Measurements from ENCODE around the gene ITLN1.

Gene ITLN1

GRCh38 chr1:160853754-160854153 is 31.2 kb downstream of the ITLN1 start:
- DNase-seq = no peak

DNA sequence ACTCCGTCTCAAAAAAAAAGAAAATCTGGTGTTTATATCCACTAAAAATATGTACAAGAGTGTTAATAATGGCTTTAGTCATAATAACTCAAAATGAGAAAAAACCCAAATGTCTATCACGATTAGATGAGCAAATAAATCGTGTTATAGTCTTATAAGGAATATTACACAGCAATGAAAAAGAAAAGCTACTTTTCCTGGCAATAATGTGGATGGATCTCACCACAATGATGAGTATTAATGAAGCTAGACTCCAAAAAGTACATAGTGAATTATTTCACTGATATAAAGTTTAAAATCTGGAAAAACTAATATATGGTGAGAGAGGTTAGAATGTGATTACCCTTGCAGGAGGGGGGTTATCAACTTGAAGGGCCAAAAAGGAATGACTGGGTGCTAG is 32.0 kb downstream of the ITLN1 start:
- DNase-seq = no peak

- DNase-seq = no peak
Observed at GRCh38 chr1:160850993-160851392, 34.0 kb downstream of the ITLN1 start.

GRCh38 chr1:160850541-160850940 is 34.4 kb downstream of the ITLN1 start:
- DNase-seq = no peak

DNA sequence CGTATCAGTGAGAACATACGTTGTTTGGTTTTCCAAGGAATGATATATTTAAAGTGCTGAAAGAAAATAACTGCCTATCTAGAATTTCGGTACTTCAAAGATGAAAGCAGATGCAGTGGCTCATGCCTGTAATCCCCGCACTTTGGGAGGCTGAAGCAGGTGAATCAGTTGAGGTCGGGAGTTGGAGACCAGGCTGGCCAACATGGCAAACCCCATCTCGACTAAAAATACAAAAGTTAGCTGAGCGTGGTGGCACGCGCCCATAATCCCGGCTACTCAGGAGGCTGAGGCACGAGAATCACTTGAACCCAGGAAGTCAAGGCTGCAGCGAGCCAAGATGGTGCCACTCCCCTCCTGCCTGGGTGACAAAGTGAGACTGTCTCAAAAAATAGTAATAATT is 38.7 kb downstream of the ITLN1 start:
- DNase-seq = no peak

GRCh38 chr1:160844447-160845232 is 40.3 kb downstream of the ITLN1 start:
- no peak for DNase-seq

GRCh38 chr1:160841079-160841478 is 43.9 kb downstream of the ITLN1 start:
- no peak for DNase-seq

GRCh38 chr1:160839746-160840145 is 45.2 kb downstream of the ITLN1 start:
- DNase-seq = no peak

- DNase-seq = no peak
Observed at GRCh38 chr1:160838888-160839287, 46.1 kb downstream of the ITLN1 start.

GRCh38 chr1:160837558-160838205 is 47.3 kb downstream of the ITLN1 start:
- peak; percentile 51 for DNase-seq

- no peak for DNase-seq
Observed at GRCh38 chr1:160836981-160837557, 47.9 kb downstream of the ITLN1 start.

GRCh38 chr1:160836561-160836960 is 48.4 kb downstream of the ITLN1 start:
- DNase-seq = no peak

GRCh38 chr1:160835751-160836150 is 49.2 kb downstream of the ITLN1 start:
- DNase-seq = no peak

DNA sequence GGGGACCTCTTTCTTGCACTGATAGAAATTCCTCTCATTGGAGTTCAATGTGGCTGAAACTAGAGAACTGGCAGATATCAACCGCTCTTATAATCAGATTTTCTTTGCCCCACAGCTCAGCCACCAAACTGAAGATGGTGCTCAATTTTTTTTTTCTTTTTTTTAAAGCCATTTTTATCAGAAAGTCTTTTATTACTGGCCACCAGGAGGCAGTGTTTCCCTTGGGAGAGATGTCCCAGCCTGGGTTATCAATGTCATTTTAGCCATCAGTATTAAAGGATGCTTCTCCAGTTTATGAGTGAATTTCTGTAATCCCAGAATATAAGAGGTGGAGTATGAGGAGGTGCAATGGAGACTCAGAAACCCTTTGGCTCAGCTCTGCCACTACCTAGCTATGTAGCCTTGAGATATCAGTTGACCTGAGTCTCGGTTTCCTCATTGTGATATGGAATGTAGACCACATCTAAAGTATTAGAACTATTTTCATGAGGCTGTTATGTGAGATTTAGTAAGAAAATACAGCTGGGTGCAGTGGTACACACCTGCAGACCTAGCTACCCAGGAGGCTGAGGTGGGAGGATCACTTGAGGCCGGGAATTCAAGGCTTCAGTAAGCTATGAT is 49.9 kb downstream of the ITLN1 start:
- no peak for DNase-seq

- no peak for DNase-seq
Observed at GRCh38 chr1:160830321-160831153, 54.4 kb downstream of the ITLN1 start.

- DNase-seq = no peak
Observed at GRCh38 chr1:160829766-160830165, 55.2 kb downstream of the ITLN1 start.

DNA sequence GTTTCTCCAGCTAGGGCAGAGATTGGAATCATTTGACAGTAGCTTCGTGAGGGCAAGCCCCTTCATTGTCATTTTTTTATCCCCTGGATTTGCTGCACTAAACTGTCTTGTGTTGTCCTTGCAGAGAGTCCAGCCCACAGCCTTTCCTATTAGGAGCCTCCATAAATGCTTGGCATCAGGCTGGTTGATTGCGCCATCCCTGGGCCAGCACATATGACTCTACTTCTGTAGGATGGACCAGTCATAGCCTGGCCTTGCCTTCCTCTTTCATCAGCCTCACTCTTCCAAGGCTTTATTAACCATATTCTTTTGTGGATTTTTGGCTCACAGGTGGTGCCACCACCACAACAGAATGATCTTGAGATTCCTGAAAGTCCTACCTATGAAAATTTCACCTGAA is 57.6 kb downstream of the ITLN1 start:
- DNase-seq = no peak

DNA sequence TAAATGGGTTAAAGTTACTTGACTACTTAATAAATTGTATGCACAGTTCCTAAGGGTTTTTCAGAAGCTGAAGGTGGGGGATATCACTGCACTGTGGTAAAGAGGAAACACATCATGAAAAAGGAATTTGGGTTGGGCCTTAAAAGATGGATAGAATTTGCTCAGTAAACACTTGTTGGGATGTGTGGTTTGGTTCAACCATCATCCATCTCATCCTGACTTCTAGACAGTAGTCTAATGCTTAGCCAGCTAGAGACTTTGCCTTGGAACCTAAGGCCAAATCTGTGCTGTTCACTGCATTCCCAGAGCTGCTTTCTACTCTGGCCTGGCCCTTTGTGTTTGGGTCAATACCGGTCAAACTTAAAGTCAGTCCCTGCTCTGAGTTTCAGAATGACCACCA is 58.4 kb downstream of the ITLN1 start:
- no peak for DNase-seq
